Stimulated activated CD8-positive, alpha-beta memory T cell treated with anti-CD3 and anti-CD28 coated beads, Interleukin-12 subunit alpha, Interleukin-12 subunit beta, amount 100 ng/mL, for 24 hours (primary cell): ENCODE results near the gene SETD1B.

Experiments used
- DNase-seq: peaks from one replicate; pipeline ENCODE4 v3.0.0-alpha.2; 2020; ENCODE audit errors: extremely low read depth

SETD1B gene

DNA sequence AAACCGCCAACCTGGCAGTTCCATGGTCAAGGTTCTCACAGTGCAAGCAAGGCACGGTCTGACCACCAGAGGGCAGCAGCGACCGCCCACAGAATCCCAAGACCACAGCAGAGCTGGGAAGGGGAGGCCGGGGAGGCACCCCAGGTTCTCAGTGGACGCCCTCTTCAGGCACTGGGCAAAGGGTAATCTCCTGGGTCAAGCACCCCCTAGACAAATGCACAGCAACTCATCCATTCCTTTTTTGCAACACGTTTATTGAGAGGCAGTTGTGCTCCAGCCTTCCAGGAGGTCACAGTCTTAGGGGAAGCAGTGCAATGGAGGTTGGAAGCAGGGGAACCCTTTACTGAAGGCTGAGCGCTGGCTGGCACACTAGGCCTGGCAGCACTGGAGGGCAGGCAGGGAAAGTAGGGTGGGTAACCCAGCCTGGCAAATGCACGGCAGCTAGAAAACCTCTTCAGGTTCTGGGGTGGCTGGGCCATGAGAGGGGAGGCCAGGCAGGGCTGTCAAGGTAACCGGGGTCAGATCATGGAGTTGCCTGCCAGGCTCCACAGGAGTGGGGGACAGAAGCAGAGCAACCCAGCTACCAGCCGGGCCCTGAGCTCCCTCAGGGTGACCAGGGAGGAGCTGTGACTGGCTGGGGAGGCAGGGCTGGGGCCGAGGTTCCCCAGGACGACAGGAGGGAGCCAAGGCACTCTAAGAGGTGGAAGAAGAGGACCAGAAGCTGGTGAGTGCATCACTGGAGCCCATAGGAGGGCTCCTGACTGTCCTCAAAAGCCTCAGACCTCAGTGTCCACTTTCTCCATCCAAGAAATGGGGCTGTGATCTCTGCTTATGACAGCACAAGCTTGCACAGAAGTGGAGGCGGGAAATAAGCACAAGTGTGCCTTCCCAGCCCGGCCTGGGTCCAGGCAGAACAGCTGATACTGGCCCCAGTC lies 8.5 kb upstream of the SETD1B start:
- no peak for DNase-seq

DNA sequence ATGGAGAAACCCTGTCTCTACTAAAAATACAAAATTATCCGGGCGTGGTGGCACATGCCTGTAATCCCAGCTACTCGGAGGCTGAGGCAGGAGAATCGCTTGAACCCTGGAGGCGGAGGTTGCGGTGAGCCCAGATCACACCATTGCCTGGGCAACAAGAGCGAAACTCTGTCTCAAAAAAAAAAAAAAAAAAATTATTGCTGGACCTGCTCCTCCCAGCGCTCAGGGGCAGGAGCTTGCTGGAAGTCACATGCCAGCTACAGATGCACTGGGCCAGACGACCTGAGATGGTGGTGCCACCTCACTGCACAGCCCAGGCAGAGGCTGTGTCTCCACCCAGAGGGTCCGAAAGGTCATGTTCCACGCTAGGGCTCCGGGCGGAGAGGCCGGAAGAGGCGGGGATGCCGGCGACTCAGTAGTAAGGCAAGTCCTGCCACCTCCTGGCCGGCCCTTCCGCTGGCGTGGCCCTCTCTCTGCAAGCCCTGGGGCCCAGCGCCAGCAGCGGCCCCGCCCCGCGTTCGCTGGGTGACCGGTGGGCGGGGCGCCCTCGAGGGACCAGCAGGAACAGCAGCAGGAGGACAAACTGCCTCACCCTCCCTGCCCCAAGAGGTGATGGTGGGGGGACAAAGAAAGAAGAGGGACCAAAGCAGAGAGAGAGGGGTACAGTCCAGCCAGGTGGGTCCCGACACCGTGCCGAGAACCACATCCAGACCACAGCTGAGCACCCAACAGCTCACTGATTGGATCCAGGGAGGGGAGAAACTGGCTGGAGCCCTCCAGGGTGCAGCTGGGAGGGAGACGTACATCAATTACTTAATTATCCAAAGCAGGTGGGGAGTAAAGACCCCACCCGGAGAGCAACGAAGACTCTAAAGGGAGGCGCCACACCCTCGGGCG lies 6.7 kb upstream of the SETD1B start:
- no peak for DNase-seq

DNA sequence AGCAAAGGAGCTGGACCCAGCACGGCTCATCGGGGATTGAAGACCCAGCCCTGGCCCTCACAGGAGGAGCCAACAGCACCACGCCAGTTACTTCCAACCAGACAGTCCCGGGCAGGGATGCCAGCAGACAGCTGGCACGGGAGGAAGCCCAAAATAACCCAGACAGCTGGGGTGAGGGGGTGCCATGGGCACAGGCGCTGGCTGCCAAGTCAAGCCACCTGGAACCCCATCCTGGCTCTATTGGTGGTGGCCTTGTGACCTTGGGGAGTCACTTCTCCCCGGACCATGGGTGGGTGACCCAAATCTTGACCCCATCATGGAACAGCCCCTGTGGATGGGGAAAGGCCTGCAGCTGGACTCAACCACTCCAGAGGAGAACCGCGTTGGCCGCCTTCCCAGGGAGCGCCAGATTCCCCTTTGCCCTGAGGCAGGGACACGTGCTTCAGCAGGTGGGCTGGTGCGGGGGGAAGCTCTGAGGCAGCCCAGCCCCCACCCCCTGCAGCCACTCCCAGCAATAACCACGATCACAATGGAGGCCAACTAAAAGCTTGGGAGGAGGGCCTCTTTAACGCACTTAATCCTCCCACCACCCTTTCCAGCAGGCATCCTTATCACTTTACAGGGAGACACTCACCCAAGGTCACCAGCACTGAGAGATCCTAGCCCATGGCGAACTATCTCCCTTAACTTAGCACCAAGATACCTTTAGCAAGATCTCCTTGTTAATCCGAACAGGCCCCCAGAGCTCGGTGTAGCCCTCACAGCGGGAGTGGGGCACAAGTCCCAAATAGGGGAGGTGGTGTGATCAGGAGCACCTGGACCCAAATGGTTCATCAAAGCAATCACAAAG lies 5.6 kb upstream of the SETD1B start:
- no peak for DNase-seq

- no peak for DNase-seq
Observed at GRCh38 chr12:121798787-121799155, 5.0 kb upstream of the SETD1B start.

DNA sequence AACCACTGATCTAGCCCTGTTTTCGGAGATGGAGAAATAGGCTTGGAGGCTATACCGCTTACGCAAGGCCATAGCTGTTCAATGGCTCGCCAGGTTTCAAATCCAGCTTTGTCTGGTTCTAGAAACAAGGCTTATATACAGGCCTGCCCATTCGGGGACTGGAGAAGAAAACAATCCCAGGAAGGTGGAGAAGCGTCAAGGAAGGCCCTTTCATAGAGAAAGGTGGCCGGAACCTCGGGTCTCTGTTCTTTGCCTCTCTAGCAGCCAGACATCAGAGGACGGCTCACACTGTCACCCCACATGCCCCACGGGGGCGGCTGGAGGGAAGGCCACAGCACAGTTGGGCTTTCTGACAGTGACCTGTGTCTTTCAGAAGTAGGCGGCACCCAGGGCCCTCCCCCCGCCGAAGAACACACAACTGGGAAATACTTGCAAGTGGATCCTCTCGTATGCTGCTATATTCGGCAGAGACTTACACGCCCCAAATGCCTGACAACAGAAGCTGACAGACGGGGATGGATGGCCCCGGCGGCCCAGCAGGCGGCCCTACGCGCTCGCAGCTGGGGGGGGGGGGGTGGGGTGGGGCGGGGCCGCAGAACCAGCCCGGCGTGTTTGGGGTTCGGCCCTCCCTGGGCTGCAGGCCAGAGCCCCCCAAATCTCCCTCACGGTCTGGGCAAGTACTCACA lies 4.5 kb upstream of the SETD1B start:
- no peak for DNase-seq

DNA sequence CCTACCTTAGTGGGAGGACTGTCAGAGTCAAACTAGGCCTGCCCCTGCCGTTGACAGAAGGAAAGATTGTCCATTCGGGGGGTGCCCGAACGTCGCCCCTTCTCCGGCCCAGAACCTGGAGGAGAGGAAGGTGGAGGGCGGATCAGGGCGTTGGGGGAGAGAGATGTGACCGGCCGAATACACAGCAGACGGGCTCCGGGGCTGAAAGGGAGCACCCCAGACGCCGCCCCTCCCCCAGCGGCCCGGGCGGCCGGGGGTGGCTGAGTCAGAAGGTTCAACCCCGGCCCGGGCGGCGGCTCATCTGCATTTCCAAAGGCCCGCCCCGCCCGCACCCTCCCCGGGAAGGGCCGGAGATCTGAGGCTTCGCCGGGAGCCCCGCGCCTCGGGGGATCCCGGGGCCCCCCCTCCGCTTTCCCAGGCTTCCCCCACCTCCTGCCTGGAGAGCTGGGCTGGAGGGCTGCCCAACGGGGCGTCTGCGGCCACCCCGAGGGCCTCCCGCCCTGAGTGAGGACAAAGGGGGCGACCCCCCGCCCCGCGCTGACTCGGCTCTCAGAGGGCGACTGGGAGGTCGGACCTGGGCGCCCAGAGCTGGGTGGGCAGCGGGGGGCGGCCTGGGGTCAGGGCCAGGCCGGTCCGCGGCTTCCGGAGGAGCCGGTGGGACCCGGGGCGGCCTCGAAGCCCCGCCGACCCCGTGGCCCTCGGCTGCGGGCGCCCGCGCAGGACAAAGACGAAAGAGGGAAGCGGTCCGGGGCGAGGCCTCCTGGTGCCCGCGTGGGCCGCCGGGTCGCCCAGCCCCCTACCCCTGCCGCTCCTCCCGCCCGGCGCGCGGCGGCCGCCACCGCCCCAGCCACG lies 3.7 kb upstream of the SETD1B start:
- no peak for DNase-seq

DNA sequence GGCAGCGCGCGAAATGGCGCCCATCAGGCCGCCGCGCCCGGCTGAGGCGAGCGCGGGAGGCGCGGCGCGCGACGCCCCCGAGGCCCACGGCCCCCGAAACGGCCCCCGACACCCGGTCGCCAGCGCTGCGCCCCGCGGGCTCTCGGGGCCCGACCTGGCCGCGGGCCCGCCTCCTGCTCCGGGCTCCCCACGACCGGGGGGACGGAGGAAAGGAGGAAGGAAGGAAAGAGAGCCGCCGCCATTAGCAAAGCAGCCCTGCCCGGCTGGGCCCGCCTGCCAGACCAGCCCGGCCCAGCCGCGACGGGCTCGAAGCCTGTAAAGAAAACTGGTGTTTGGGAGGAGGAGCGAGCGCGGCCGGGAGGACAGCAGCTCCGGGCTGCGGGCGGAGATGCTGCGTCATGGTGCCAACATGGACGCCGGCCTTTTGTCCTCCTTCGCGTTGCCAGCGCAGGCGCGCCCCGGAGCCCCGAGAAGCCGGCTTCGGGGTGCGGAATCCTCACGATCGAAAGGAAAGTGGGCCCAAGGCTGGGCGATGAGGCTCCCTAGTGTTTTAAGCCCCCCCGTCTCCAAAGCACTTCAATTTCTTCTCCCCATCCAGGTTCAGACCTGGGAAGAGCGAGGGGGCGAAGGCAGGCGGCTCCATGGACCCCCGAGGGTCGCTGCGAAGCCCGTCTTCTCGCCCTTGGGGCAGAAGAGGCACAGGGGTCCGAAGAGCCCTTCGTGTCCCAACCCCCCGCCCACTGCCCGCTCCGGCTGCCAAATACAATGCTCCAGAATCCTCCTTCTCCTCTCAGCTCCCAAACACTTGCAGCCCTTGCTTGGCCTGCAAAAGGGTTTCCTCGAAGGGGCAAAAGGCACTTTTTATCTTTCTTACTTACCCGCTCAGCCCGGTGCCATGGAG lies 2.9 kb upstream of the SETD1B start:
- no peak for DNase-seq

DNA sequence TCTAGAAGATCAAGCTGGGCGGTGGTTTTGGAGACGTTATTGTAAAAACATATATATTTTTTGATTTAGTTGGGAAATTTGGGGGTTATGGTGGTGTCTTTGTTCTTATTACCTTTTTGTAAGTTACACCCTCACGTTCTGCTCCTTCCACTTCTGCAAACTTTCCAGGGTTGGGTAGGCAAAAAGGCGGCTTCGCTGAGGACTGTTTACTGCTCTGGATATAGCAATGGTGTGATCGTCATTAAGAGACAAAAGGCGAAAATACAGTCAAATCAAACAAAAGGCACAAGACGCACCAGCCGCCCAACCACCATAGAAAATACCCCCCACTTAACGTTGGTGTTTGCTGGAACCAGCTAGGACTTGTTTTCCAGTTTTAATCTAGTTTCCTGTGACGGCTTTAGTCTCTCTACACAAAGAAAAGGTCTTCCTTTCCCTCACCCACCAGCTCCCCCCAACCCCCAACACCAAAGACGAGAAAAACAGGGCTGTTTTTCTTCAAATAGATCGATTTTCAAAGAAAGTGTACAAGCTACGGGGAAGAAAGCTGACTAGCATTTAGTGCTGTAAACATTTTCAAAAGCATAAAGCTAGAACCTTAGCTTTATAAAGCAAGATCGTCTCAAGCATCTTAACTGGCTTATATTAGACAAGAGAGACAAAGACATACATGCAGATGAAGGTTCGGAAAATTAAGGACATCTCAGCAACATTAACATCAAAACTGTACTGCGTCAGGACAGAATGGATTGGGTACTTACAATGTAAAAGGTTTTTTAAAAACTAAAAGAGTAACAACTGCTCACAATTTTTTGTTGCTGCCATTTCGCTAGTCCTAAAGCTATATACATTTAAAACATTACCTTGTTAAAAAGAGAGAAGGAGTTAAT lies 2.0 kb upstream of the SETD1B start:
- DNase-seq: no peak

GRCh38 chr12:121802485-121802842 lies 1.3 kb upstream of the SETD1B start:
- no peak for DNase-seq

- DNase-seq: peak; percentile 73
Observed at GRCh38 chr12:121802843-121803698, 738 bp upstream of the SETD1B start.

- DNase-seq: no peak
Observed at GRCh38 chr12:121804417-121805111, 755 bp downstream of the SETD1B start.

DNA sequence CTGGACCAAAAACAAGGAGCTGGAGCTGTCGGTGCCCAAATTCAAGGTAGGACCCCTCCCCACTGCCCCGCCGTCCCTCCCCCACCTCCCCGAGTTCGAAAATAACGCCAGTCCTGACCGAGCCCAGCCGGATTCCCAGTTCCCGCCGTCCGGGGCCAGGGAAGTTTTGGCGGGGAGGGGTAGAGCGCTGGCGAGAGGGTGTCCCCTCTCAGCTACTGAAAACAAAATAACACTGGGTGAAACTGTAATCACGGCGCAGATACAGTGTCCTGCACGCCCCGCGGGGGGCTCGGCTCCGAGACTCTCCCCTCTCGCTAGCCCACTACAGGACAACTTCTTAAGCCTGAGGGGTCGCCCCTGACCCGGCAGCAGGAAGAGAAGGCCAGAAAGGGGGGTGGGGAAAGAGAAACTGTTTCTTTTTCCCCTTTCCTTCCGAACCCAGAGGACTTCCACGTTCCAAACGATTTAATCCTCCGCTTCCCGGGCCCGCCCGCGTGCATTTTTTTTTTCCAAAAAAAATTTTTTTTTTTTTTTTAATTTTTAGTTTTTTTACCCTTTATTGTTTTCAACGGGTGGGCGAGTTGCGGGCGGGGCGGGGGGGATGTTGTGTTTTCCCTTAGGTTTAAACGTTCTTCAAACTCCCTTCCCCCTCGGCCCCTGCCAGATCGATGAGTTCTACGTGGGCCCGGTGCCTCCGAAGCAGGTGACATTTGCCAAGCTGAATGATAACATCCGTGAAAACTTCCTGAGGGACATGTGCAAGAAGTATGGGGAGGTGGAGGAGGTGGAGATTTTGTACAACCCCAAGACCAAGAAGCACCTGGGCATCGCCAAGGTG lies 1.6 kb downstream of the SETD1B start:
- DNase-seq: no peak

DNA sequence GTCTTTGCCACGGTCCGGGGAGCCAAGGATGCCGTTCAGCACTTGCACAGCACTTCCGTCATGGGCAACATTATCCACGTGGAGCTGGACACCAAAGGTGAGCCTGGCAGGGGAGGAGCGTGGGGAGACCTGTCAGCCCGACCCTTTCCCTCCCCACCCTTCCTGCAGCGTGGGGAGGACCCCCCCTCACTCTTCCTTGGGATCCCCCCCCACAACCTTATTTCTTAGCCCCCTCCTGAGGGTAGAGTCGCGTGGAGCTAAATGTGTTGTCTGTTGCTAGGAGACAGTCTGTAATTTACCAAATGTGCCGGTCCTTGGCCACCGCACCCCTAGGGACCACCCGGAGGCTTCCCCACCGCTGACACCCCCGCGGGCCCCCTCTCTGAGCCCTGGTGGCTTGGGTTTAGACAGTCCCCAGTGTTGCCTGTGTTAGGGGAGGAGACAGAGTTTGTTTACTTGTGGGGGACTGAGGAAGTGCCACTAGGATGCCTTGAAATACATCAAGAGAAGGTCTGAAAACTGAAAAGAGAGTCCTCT lies 2.3 kb downstream of the SETD1B start:
- DNase-seq: no peak

GRCh38 chr12:121806546-121807423 lies 3.0 kb downstream of the SETD1B start:
- DNase-seq: no peak
